Mesendoderm (in vitro differentiated cells): ENCODE results near the gene FASTKD2.

ENCODE experiments used
- DNase-seq: peaks from one replicate; pipeline ENCODE4 v3.0.0; 2013
- H2AK5ac ChIP-seq: 2 replicates; pipeline ENCODE4 v1.6.1; 2013; ENCODE audit warnings: low read length, inconsistent platforms
- H2BK120ac ChIP-seq: 2 replicates; pipeline ENCODE4 v1.6.1; 2013; ENCODE audit warnings: low read depth, mild to moderate bottlenecking, low read length, moderate library complexity, mixed read lengths
- H2BK15ac ChIP-seq: replicated peaks from 2 replicates; pipeline ENCODE4 v1.6.1; 2013; ENCODE audit warnings: low read depth, mild to moderate bottlenecking, moderate library complexity
- H2BK5ac ChIP-seq: 2 replicates; pipeline ENCODE4 v1.6.1; 2013; ENCODE audit warnings: low read length, inconsistent platforms
- H3K18ac ChIP-seq: 2 replicates; pipeline ENCODE4 v1.6.1; 2013; ENCODE audit warnings: mild to moderate bottlenecking, low read length, mixed read lengths
- H3K23ac ChIP-seq: one replicate; pipeline ENCODE4 v1.6.1; 2013; ENCODE audit warnings: low read length
- H3K27ac ChIP-seq: 2 replicates; pipeline ENCODE4 v1.5.1; 2013; ENCODE audit warnings: low read depth, mild to moderate bottlenecking, inconsistent platforms, low read length, moderate library complexity
- H3K27me3 ChIP-seq: 2 replicates; pipeline ENCODE4 v1.6.1; 2013; ENCODE audit warnings: low read length, control low read depth, mild to moderate bottlenecking, inconsistent platforms; ENCODE audit not compliant: insufficient read depth, poor library complexity
- H3K36me3 ChIP-seq: 2 replicates; pipeline ENCODE4 v1.6.1; 2013; ENCODE audit warnings: low read length, inconsistent platforms; ENCODE audit not compliant: control insufficient read depth, insufficient read depth
- H3K4ac ChIP-seq: one replicate; pipeline ENCODE4 v1.6.1; 2013; ENCODE audit warnings: low read depth, mild to moderate bottlenecking, low read length, moderate library complexity
- H3K4me1 ChIP-seq: 2 replicates; pipeline ENCODE4 v1.6.1; 2013; ENCODE audit warnings: low read depth, low read length, inconsistent platforms; ENCODE audit not compliant: control insufficient read depth
- H3K4me2 ChIP-seq: 2 replicates; pipeline ENCODE4 v1.6.1; 2013; ENCODE audit warnings: low read length
- H3K4me3 ChIP-seq: 2 replicates; pipeline ENCODE4 v1.5.1; 2013; ENCODE audit warnings: mild to moderate bottlenecking, low read length
- H3K56ac ChIP-seq: one replicate; pipeline ENCODE4 v1.6.1; 2013; ENCODE audit warnings: low read length
- H3K79me1 ChIP-seq: 2 replicates; pipeline ENCODE4 v1.6.1; 2013; ENCODE audit warnings: low read length, inconsistent platforms
- H3K79me2 ChIP-seq: 2 replicates; pipeline ENCODE4 v1.6.1; 2013; ENCODE audit warnings: mild to moderate bottlenecking, low read length; ENCODE audit not compliant: control insufficient read depth, insufficient read depth
- H3K9ac ChIP-seq: 2 replicates; pipeline ENCODE4 v1.6.1; 2013; ENCODE audit warnings: low read length, inconsistent platforms
- H4K5ac ChIP-seq: one replicate; pipeline ENCODE4 v1.6.1; 2013; ENCODE audit warnings: low read length
- H4K8ac ChIP-seq: one replicate; pipeline ENCODE4 v1.6.1; 2013; ENCODE audit warnings: low read depth, mild to moderate bottlenecking, control low read depth, low read length, moderate library complexity
- WGBS: extraction: QIAGEN DNeasy Blood & Tissue Kit; methylation state at CpG from one replicate; pipeline ENCODE4 v1.1.7; 2013; ENCODE audit warnings: low lambda C conversion rate, missing lambda C conversion rate; ENCODE audit not compliant: insufficient coverage; ENCODE audit errors: extremely low coverage; 5-methylcytosine and 5-hydroxymethylcytosine counted together

Gene FASTKD2

GRCh38 chr2:206727287-206727686, 38.1 kb upstream of the FASTKD2 start:
- no peak overlapping the region for H3K56ac ChIP-seq
- H2BK15ac ChIP-seq: no peak overlapping the region
- H4K8ac ChIP-seq: no peak overlapping the region
- H2BK5ac ChIP-seq: no peak overlapping the region
- no peak overlapping the region for H3K4ac ChIP-seq
- H3K4me2 ChIP-seq: no peak overlapping the region
- no peak overlapping the region for H3K18ac ChIP-seq
- no peak for DNase-seq
- H2AK5ac ChIP-seq: no peak overlapping the region
- H3K4me1 ChIP-seq: no peaks in the 10 kb centered on the region
- H2BK120ac ChIP-seq: no peak overlapping the region
- H3K79me2 ChIP-seq: no peaks in the 10 kb centered on the region
- H3K27me3 ChIP-seq: no peaks in the 10 kb centered on the region
- no peaks in the 10 kb centered on the region for H3K36me3 ChIP-seq
- H3K4me3 ChIP-seq: no peak overlapping the region
- no peaks in the 10 kb centered on the region for H3K79me1 ChIP-seq
- no peak overlapping the region for H3K23ac ChIP-seq
- no peak overlapping the region for H3K9ac ChIP-seq
- no peak overlapping the region for H4K5ac ChIP-seq
- no peak overlapping the region for H3K27ac ChIP-seq
- no CpG with 5 or more reads among the region's 2 CpGs for WGBS

GRCh38 chr2:206728277-206729199, 36.9 kb upstream of the FASTKD2 start:
- no peak for DNase-seq
- Histone ChIP-seq H3K36me3 (no peaks in the 10 kb centered on the region), H3K4ac (no peak overlapping the region), H2BK5ac (no peak overlapping the region), H3K56ac (no peak overlapping the region), H3K27me3 (no peaks in the 10 kb centered on the region), H2BK15ac (no peak overlapping the region), H3K4me3 (no peak overlapping the region), H3K79me2 (no peaks in the 10 kb centered on the region), H2AK5ac (no peak overlapping the region), H3K23ac (no peak overlapping the region), H3K9ac (no peak overlapping the region), H3K18ac (no peak overlapping the region), H3K27ac (no peak overlapping the region), H4K5ac (no peak overlapping the region), H4K8ac (no peak overlapping the region), H3K4me2 (no peak overlapping the region), H3K79me1 (no peaks in the 10 kb centered on the region), H2BK120ac (no peak overlapping the region), H3K4me1 (no peaks in the 10 kb centered on the region)
- WGBS: no CpG with 5 or more reads among the region's 7 CpGs

- H2BK5ac ChIP-seq: no peak overlapping the region
- H2BK120ac ChIP-seq: no peak overlapping the region
- H2BK15ac ChIP-seq: no peak overlapping the region
- no peak overlapping the region for H3K4me3 ChIP-seq
- no peak for DNase-seq
- H3K79me2 ChIP-seq: no peaks in the 10 kb centered on the region
- H3K4me1 ChIP-seq: no peaks in the 10 kb centered on the region
- H3K27me3 ChIP-seq: no peaks in the 10 kb centered on the region
- H4K8ac ChIP-seq: no peak overlapping the region
- H3K9ac ChIP-seq: no peak overlapping the region
- no peak overlapping the region for H2AK5ac ChIP-seq
- H3K27ac ChIP-seq: no peak overlapping the region
- H3K79me1 ChIP-seq: no peaks in the 10 kb centered on the region
- no CpG with 5 or more reads among the region's 2 CpGs for WGBS
- H3K56ac ChIP-seq: no peak overlapping the region
- no peak overlapping the region for H4K5ac ChIP-seq
- no peak overlapping the region for H3K4ac ChIP-seq
- H3K36me3 ChIP-seq: no peaks in the 10 kb centered on the region
- no peak overlapping the region for H3K23ac ChIP-seq
- H3K4me2 ChIP-seq: no peak overlapping the region
- no peak overlapping the region for H3K18ac ChIP-seq
Observed at GRCh38 chr2:206733341-206733740, 32.1 kb upstream of the FASTKD2 start.

- Histone ChIP-seq H3K23ac (no peak overlapping the region), H4K8ac (no peak overlapping the region), H3K36me3 (no peaks in the 10 kb centered on the region), H3K79me1 (no peaks in the 10 kb centered on the region), H4K5ac (no peak overlapping the region), H3K27me3 (no peaks in the 10 kb centered on the region), H3K4me1 (no peaks in the 10 kb centered on the region), H2AK5ac (no peak overlapping the region), H3K9ac (no peak overlapping the region), H2BK5ac (no peak overlapping the region), H3K4ac (no peak overlapping the region), H3K56ac (no peak overlapping the region), H2BK120ac (no peak overlapping the region), H2BK15ac (no peak overlapping the region), H3K27ac (no peak overlapping the region), H3K4me3 (no peak overlapping the region), H3K4me2 (no peak overlapping the region), H3K79me2 (no peaks in the 10 kb centered on the region), H3K18ac (no peak overlapping the region)
- WGBS: no CpG with 5 or more reads among the region's 5 CpGs
- DNase-seq: no peak
Observed at GRCh38 chr2:206736935-206737334, 28.5 kb upstream of the FASTKD2 start.

- H3K4me3 ChIP-seq: no peak overlapping the region
- no peak overlapping the region for H2BK15ac ChIP-seq
- no peak overlapping the region for H4K8ac ChIP-seq
- H3K27me3 ChIP-seq: no peaks in the 10 kb centered on the region
- H3K4me2 ChIP-seq: no peak overlapping the region
- WGBS: no CpG with 5 or more reads among the region's 2 CpGs
- DNase-seq: no peak
- no peak overlapping the region for H4K5ac ChIP-seq
- no peak overlapping the region for H3K27ac ChIP-seq
- H2AK5ac ChIP-seq: no peak overlapping the region
- H3K36me3 ChIP-seq: no peaks in the 10 kb centered on the region
- no peaks in the 10 kb centered on the region for H3K79me2 ChIP-seq
- H3K79me1 ChIP-seq: no peaks in the 10 kb centered on the region
- H2BK120ac ChIP-seq: no peak overlapping the region
- H3K4me1 ChIP-seq: no peaks in the 10 kb centered on the region
- no peak overlapping the region for H3K4ac ChIP-seq
- H3K18ac ChIP-seq: no peak overlapping the region
- no peak overlapping the region for H2BK5ac ChIP-seq
- H3K56ac ChIP-seq: no peak overlapping the region
- H3K23ac ChIP-seq: no peak overlapping the region
- H3K9ac ChIP-seq: no peak overlapping the region
Observed at GRCh38 chr2:206739271-206739670, 26.1 kb upstream of the FASTKD2 start.

- no peak overlapping the region for H3K4me2 ChIP-seq
- H3K18ac ChIP-seq: no peak overlapping the region
- no peak overlapping the region for H4K8ac ChIP-seq
- H3K9ac ChIP-seq: no peak overlapping the region
- H2BK5ac ChIP-seq: no peak overlapping the region
- H3K79me2 ChIP-seq: no peaks in the 10 kb centered on the region
- H2BK15ac ChIP-seq: no peak overlapping the region
- H2AK5ac ChIP-seq: no peak overlapping the region
- no peak overlapping the region for H3K4me3 ChIP-seq
- no peak for DNase-seq
- no peak overlapping the region for H3K23ac ChIP-seq
- no peaks in the 10 kb centered on the region for H3K79me1 ChIP-seq
- no CpG with 5 or more reads among the region's 2 CpGs for WGBS
- no peak overlapping the region for H2BK120ac ChIP-seq
- H3K27ac ChIP-seq: no peak overlapping the region
- H3K56ac ChIP-seq: no peak overlapping the region
- no peaks in the 10 kb centered on the region for H3K36me3 ChIP-seq
- no peak overlapping the region for H3K4ac ChIP-seq
- H3K4me1 ChIP-seq: no peaks in the 10 kb centered on the region
- no peaks in the 10 kb centered on the region for H3K27me3 ChIP-seq
- no peak overlapping the region for H4K5ac ChIP-seq
Observed at GRCh38 chr2:206740800-206741199, 24.6 kb upstream of the FASTKD2 start.
